Stimulated activated naive CD8-positive, alpha-beta T cell treated with anti-CD3 and anti-CD28 coated beads, Interleukin-15, amount 100 ng/mL, for 72 hours (primary cell): ENCODE measurements around the gene NOXA1.
"Not testable (repeated sequence)": the region's sequence is repeated elsewhere in the genome, so short reads cannot be mapped to it uniquely, and the experiment has no call there.

Experiments
- ATAC-seq: fragments of 150-1000 bp; cut with Tn5 transposase; 2 replicates; pipeline ENCODE4 v1.10.0; 2021; ENCODE audit warnings: mild to moderate bottlenecking, moderate library complexity
- DNase-seq, 2 donors: peaks; one replicate each; pipeline ENCODE4 v3.0.0; 2021 to 2022
- H3K27ac Mint-ChIP-seq, 2 donors: one replicate each; pipeline ENCODE4 v1.8.0; 2022; ENCODE audit warnings: mild to moderate bottlenecking in 2 of 2, mixed read lengths in 2 of 2, moderate library complexity in 2 of 2
- H3K27me3 Mint-ChIP-seq: one replicate; pipeline ENCODE4 v1.8.0; 2022; ENCODE audit warnings: mixed read lengths
- H3K4me1 Mint-ChIP-seq: one replicate; pipeline ENCODE4 v1.8.0; 2022; ENCODE audit warnings: mild to moderate bottlenecking, mixed read lengths
- H3K4me3 Mint-ChIP-seq, 2 donors: one replicate each; pipeline ENCODE4 v1.8.0; 2022; ENCODE audit warnings: mild to moderate bottlenecking in 2 of 2, mixed read lengths in 2 of 2, moderate library complexity in 1 of 2
- H3K9me3 Mint-ChIP-seq, 2 donors: one replicate each; pipeline ENCODE4 v1.8.0; 2022; ENCODE audit warnings: mixed read lengths in 2 of 2

Gene NOXA1

DNA sequence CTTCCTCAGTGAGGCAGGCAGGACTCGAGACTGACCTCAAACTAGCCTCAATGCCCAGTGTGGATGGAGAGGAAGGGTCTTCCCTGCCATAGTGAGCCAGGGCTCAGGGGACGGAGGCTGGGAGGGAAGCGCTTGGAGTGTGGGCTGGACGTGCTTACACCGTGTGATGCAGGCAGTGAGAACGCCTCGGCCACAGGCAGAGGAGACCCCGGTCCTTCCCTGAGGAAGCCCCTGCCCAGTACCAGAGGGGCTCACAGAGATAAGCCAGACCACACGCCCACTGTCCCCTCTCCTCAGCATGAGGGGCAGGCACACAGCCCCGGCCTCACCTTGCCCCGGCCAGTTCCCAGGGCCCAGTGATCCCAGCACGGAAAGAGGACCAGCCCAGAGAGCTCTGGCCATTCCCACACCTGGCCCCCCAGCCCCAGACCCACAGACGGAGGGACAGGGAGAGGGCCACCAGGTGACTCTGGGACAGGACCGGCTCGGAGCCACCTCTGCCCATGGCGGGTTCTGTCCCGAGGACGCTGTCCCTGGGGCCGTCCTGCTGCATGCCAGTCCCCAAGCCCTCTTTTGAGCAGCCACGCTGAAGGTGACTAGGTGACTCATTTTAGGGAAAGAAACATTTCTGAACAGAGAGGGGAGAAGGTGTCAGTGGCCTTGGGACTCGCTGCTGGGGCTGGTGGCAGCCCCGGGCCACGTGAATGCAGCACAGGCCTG is 42.0 kb downstream of the NOXA1 start:
- Mint-ChIP-seq H3K9me3 (no peaks in the 10 kb centered on the region), H3K4me1 (peaks cover 44% of the 10 kb centered on the region), H3K4me3 (no peak overlapping the region), H3K27me3 (peaks cover 30% of the 10 kb centered on the region), H3K27ac (no peak overlapping the region)
- ATAC-seq = no peak
- DNase-seq = no peak

DNA sequence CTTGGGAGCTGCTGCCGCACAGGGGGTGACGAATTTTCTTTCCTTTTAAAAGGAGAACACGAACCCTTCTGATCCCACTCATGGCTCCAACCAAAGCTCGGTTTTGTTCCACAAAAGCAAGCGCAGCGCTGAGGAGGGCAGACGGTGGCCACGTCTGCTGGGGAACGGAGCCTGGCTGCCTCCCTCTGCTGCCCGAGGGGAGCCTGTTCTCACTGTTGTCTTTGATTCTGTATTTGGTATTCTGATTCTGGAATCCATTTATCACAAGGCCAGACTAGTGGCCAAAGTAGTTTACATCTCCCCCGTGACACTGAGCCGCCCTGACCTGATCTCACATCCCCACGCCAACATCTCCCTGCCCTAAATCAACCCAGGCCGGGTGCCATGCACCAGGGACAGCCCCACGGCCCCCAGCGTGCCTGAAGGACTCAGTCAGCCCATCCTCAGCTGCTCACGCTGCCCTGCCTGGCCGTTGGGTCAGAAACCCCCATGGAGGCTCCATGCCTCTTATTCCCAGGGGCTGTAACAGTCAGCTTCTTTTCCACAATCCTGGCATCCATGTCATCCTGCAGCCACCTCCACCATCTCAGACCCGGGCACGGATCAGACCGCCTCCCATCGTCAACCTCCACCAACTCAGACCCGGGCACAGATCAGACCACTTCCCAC is 42.7 kb downstream of the NOXA1 start:
- H3K27ac Mint-ChIP-seq = no peak overlapping the region
- DNase-seq = no peak
- H3K4me1 Mint-ChIP-seq = peaks cover 44% of the 10 kb centered on the region
- H3K9me3 Mint-ChIP-seq = no peaks in the 10 kb centered on the region
- ATAC-seq = no peak
- peaks cover 30% of the 10 kb centered on the region for H3K27me3 Mint-ChIP-seq
- H3K4me3 Mint-ChIP-seq = no peak overlapping the region

DNA sequence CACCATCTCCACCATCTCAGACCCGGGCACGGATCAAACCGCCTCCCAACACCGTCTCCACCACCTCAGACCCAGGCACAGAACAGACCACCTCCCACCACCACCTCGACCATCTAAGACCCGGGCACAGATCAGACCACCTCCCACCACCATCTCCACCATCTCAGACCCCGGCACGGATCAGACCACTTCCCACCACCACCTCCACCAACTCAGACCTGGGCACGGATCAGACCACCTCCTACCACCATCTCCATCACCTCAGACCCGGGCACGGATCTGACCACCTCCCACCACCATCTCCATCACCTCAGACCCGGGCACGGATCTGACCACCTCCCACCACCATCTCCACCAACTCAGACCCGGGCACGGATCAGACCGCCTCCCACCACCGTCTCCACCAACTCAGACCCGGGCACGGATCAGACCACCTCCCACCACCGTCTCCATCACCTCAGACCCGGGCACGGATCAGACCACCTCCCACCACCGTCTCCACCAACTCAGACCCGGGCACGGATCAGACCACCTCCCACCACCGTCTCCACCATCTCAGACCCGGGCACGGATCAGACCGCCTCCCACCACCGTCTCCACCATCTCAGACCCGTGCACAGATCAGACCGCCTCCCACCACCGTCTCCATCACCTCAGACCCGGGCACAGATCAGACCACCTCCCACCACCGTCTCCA is 43.3 kb downstream of the NOXA1 start:
- Mint-ChIP-seq H3K4me1 (peaks cover 39% of the 10 kb centered on the region), H3K27ac (peak overlapping the region in 1 of 2 donors; percentile 9), H3K27me3 (peaks cover 30% of the 10 kb centered on the region)
- not testable (repeated sequence) for H3K4me3 Mint-ChIP-seq, DNase-seq, H3K9me3 Mint-ChIP-seq, ATAC-seq

DNA sequence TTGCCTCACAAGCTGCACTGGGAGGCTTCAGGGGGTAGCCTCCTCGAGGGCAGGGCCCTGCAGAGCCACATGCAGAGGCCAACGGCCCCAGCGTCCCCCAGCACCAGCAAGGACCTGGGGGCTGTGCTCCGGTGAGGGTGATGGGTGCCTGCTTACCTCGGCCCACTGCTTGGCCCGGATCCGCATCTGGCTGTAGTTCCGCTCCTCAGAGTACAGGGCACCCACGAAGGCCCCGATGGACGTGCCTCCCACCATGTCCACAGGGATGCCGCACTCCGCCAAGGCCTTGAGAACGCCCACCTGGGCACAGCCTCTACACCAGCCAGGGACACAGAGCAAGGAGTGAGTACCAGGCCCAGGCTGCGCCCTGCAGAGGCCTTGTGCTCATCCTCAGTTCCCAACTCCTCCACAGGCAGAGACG is 44.0 kb downstream of the NOXA1 start:
- Mint-ChIP-seq H3K27me3 (peaks cover 30% of the 10 kb centered on the region), H3K4me1 (peaks cover 33% of the 10 kb centered on the region), H3K27ac (no peak overlapping the region), H3K9me3 (no peaks in the 10 kb centered on the region), H3K4me3 (no peak overlapping the region)
- ATAC-seq (no peak), DNase-seq (no peak)

DNA sequence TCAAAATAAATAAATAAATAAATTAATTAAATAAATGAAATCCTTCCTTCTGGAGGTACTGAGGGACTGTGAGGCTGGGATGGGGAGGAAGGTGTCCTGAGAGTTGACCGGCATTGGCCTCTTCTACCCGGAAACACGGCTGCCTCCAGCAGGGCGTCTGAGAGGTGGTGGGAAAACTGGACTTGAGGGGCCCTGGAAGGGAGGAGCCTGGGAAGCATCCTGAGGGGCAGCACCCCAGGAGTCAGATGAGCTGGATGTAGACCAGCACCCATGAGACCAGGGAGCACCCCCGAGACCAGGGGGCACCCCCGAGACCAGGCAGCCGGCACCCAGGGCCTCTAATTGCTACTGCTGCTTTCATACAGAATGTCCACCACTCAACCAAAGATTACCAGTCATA is 44.7 kb downstream of the NOXA1 start:
- H3K4me1 Mint-ChIP-seq = peaks cover 28% of the 10 kb centered on the region
- no peak for DNase-seq
- peaks cover 30% of the 10 kb centered on the region for H3K27me3 Mint-ChIP-seq
- no peak overlapping the region for H3K27ac Mint-ChIP-seq
- H3K4me3 Mint-ChIP-seq = no peak overlapping the region
- ATAC-seq = no peak
- H3K9me3 Mint-ChIP-seq = peaks cover 2 to 4% of the 10 kb centered on the region in 2 donors

DNA sequence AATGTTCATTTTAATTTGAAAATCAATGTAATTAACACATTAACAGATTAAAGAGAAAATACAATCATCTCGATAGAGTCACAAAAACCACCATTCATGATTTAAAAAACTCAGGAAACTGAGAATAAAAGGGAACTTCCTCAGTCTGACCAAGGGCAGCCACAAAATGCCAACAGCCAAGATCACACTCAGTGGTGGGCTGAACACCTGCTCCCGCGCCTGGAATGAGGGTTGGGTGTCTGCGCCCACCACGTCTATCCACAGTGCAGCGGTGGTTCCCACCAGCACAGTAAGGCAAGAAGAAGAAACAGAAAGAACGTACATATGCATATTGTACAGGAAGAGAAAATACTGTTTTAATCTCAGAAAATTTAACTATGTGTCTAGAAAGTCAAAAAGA is 47.6 kb downstream of the NOXA1 start:
- H3K27ac Mint-ChIP-seq = no peak overlapping the region
- peaks cover 30% of the 10 kb centered on the region for H3K27me3 Mint-ChIP-seq
- H3K4me1 Mint-ChIP-seq = peaks cover 23% of the 10 kb centered on the region
- no peak for DNase-seq
- peak; percentile 72 for ATAC-seq
- H3K9me3 Mint-ChIP-seq = peaks cover 20 to 31% of the 10 kb centered on the region in 2 donors
- peak overlapping the region in 1 of 2 donors; percentile 49 for H3K4me3 Mint-ChIP-seq

DNA sequence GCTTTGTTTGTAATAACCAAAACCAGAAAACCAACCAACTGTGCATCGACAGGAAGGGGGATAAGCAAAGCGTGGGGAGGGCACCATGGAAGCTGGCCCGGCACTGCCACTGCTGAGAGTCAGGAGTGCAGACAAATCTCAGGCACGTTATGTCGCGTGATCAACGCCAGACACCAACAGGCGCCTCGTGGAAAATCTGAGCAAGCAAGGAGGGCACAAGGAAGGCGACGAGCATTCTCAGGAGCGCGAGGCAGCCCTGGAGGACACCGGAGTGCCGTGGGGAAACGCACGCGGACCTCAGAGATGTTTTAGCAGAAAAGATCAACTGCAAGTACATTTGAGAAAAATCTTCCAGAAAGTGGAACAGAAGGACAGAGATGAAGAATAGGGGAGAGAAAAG is 51.1 kb downstream of the NOXA1 start:
- H3K27ac Mint-ChIP-seq = no peak overlapping the region
- DNase-seq = no peak

DNA sequence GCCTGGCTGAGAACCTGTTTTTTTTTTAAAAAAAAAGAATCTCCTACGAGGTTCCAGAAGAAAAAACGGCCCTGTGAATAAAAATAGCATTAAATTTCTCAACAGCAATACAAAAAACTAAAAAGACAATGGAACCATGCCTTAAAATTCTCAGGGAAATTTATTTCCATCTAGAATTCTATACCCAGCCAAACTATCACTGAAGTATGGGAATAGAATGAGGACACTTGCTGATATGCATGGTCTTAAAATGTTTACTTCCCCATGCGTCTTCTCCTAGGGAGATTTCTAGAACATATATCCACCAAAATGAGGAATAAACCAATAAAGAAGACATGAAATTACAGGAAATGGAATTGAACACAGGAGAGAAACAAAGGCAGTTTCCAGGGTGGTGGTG is 52.5 kb downstream of the NOXA1 start:
- Mint-ChIP-seq H3K9me3 (peaks cover 26 to 38% of the 10 kb centered on the region in 2 donors), H3K4me1 (peaks cover 4% of the 10 kb centered on the region), H3K27ac (no peak overlapping the region), H3K4me3 (no peak overlapping the region), H3K27me3 (no peaks in the 10 kb centered on the region)
- DNase-seq (no peak), ATAC-seq (no peak)

More for the DNA sequence above, 51.1 kb downstream of the NOXA1 start:
- no peak for ATAC-seq
- Mint-ChIP-seq H3K27me3 (peaks cover 8% of the 10 kb centered on the region), H3K4me1 (peaks cover 18% of the 10 kb centered on the region), H3K4me3 (no peak overlapping the region), H3K9me3 (peaks cover 26 to 38% of the 10 kb centered on the region in 2 donors)

DNA sequence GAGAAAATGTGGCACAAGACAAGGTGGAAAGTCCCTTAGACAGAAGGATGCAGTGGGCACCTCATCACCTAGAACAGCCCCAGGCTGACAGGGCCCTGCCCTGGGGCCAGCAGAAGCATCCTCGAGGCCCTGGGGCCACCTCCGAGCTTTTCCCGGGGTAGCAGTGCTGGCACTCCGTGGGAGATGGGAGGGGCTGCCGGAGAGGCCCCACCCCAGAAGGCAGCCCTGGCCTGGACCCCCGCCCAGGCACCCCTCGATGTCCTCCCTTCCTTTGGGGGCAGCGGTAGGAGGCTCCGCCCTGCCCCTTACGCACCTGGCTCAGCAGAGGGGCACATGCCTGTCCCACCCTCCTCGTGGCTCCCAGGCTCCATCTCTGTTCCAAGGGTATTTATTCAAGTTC is 53.7 kb downstream of the NOXA1 start:
- Mint-ChIP-seq H3K27me3 (no peaks in the 10 kb centered on the region), H3K27ac (no peak overlapping the region), H3K4me1 (peaks cover 8% of the 10 kb centered on the region), H3K9me3 (peaks cover 26 to 38% of the 10 kb centered on the region in 2 donors), H3K4me3 (no peak overlapping the region)
- ATAC-seq (no peak), DNase-seq (no peak)

DNA sequence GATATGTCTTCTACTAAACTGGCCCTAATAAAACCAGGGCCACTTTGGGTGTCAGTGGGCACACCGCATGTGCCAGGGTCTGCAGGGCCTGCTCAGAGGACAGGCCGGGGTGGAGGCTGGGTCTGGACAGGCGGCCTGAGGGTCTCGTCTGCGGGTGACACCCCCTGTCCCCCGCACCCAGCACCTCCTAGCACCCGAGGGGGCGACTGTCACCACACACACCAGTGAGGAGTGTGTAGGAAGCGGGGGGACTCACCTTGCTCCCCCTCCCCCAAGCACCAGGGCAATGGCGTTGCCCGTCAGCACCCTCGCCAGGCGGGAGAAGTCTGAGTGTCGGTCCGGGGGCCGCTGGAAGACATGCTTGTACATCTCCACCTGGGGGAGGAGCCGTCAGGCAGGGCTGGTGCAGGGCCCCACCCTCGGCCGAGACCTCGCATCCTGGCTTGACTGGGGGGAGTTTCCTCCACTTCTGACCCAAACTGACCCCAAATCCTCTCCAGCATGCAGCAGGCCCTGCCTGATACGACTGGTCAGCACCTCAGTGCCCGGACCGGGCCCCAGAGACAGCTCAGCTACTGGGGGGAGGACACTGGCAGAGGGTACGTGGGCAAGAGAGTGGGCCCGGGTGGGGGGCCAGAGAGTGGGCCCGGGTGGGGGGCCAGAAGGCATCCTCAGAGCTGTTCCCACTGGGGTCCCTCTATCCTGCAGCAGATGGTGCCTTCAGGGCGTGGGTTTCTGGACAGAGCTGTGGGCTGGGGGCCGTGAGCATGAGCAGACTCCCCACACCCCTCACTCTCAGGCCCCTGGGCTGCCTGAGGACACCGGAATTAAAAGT is 54.8 kb downstream of the NOXA1 start:
- peaks cover 23 to 33% of the 10 kb centered on the region in 2 donors for H3K9me3 Mint-ChIP-seq
- H3K27ac Mint-ChIP-seq = no peak overlapping the region
- DNase-seq (no peak), ATAC-seq (peak; percentile 32)
- H3K4me3 Mint-ChIP-seq = no peak overlapping the region
- H3K27me3 Mint-ChIP-seq = no peaks in the 10 kb centered on the region
- peaks cover 13% of the 10 kb centered on the region for H3K4me1 Mint-ChIP-seq

DNA sequence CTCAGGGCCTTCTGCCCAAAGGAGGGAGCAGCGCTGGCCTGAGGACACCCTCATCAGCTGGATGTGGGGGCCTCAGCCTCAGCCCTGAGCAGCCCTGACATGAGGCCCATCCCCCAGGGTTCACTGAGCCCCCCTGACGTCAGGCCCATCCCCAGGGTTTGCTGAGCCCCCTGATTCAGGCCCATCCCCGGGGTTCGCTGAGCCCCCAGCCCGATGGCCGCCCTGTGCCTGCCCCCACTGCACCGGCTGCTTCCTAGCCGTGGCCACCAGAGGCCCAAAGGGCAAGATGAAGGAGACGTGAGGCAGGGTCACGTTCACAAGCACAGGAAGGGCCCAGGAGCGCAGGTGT is 55.4 kb downstream of the NOXA1 start:
- no peak for ATAC-seq
- Mint-ChIP-seq H3K27ac (no peak overlapping the region), H3K4me3 (no peak overlapping the region), H3K27me3 (no peaks in the 10 kb centered on the region), H3K4me1 (peaks cover 13% of the 10 kb centered on the region), H3K9me3 (peaks cover 17 to 28% of the 10 kb centered on the region in 2 donors)
- DNase-seq = no peak

DNA sequence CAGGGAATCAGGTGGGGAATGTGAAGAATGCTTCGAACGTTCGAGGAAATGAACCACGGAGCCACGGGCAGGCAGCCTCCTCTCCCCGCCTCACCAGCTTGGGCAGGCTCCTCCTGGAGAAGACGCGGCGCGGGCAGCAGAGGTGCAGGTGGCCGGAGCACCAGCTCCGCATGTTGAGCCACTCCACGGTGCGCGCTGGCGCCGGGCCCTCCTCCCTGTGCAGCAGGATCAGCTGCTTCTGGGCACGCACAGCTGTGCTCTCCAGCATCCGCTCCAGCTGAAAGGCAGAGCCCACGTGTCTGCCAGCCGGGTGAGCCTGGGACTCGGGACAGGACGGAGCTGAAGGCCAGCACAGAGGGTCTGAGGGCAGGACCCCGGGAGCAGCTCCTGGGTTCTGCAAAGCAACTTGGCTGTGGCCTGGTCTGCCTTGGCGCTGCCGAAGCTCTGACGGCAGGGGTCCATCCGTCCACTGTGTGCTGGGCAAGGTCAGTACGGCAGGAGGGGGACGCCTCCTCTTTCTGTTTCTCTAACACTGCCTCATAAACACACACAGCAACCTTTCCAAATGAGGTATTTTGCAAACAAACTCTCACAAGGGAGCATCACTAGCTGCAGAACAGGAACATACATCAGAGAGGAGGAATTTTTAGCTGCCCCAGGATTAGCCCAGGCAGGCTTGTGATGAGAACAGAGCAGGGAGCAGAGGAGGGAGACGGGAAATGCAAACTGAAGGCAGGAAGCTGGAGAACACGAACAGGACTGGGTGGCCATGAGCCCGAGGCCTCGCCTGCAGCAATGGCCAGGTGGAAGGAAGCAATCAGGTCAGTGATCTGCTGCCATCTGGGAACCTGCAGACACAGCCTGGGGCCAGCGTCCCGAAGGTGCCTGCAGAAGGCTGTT is 56.0 kb downstream of the NOXA1 start:
- no peak for DNase-seq
- H3K4me1 Mint-ChIP-seq = peaks cover 13% of the 10 kb centered on the region
- no peak overlapping the region for H3K4me3 Mint-ChIP-seq
- no peak for ATAC-seq
- H3K27ac Mint-ChIP-seq = peak overlapping the region in 1 of 2 donors; percentile 35
- no peaks in the 10 kb centered on the region for H3K27me3 Mint-ChIP-seq
- peaks cover 12 to 21% of the 10 kb centered on the region in 2 donors for H3K9me3 Mint-ChIP-seq

DNA sequence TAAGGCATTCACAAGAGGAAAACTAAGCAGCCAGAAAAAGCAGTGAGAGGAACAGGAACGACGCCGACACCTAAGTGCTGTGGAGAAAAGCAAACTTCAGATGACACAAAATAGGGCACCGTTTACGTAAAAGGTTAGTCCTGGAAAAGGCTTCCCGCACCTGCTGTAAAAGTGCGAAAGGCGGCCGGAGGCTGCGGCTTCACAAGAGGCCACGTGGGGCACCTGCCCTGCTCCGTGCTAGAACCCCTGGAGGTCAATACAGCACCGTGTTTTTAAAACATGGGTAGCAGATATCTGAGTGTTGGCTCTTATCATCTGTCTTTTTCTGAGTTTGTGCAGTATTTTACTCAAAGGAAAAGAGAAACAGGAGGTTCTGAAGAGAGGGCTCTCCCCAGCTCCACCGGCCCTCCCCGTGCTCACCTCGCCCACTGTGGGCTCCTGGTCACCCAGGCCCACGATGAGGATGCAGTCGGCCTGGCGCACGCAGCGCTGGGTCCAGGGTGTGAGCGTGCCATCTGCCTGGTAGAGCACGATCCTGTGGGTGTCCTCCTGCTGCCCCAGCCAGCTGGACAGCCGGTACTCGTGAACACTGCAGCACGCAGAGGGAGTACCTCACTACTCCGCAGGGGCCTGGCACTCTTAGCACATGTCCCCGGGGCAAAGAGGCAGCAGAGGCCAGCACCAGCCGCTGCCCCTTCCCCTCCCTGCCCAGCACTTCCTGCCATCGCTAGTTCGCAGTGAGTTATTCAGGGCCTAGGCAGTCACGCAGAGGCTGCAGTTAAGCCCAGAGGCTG is 56.9 kb downstream of the NOXA1 start:
- Mint-ChIP-seq H3K9me3 (peaks cover 8 to 12% of the 10 kb centered on the region in 2 donors), H3K27ac (peak overlapping the region in 1 of 2 donors; percentile 35), H3K4me1 (peaks cover 13% of the 10 kb centered on the region), H3K27me3 (no peaks in the 10 kb centered on the region), H3K4me3 (no peak overlapping the region)
- DNase-seq (no peak), ATAC-seq (no peak)
